Liver (tissue), 9 donors: ENCODE data around the gene SCAMP5. TPM values are rescaled to one million over a fixed set of nuclear protein-coding genes. Genes with fewer than 3 reads are reported as not detected.

ENCODE experiments used
- DNase-seq: peaks from one replicate; pipeline ENCODE4 v3.0.0-alpha.2; 2017; ENCODE audit warnings: low spot score
- H3K27ac ChIP-seq, 2 donors: one replicate each; pipeline ENCODE4 v1.7.0; 2013; ENCODE audit warnings: inconsistent platforms in 2 of 2, low read length in 2 of 2, control low read depth in 1 of 2, low read depth in 1 of 2, mild to moderate bottlenecking in 1 of 2
- H3K27me3 ChIP-seq, 4 donors: one replicate each; pipeline versions ENCODE4 v1.6.1 to v1.7.0; 2013; ENCODE audit warnings: low read length in 3 of 4, inconsistent platforms in 1 of 4, mild to moderate bottlenecking in 1 of 4, moderate library complexity in 1 of 4; ENCODE audit not compliant: control insufficient read depth in 4 of 4, insufficient read depth in 4 of 4
- H3K36me3 ChIP-seq, 4 donors: one replicate each; pipeline versions ENCODE4 v1.6.1 to v1.7.0; 2013; ENCODE audit warnings: low read length in 3 of 4, mild to moderate bottlenecking in 3 of 4, low read depth in 1 of 4, moderate library complexity in 1 of 4; ENCODE audit not compliant: control insufficient read depth in 4 of 4, insufficient read depth in 3 of 4
- H3K4me1 ChIP-seq, 4 donors: one replicate each; pipeline versions ENCODE4 v1.6.1 to v1.7.0; 2013; ENCODE audit warnings: low read length in 3 of 4, mild to moderate bottlenecking in 3 of 4, moderate library complexity in 1 of 4; ENCODE audit not compliant: control insufficient read depth in 4 of 4, insufficient read depth in 4 of 4
- H3K4me3 ChIP-seq, 3 donors: one replicate each; pipeline versions ENCODE4 v1.6.1 to v1.7.0; 2013; ENCODE audit warnings: low read length in 3 of 3, control low read depth in 1 of 3, low read depth in 1 of 3, mild to moderate bottlenecking in 1 of 3
- H3K9ac ChIP-seq, 2 donors: one replicate each; pipeline ENCODE4 v1.7.0; 2013; ENCODE audit warnings: low read length in 2 of 2, mild to moderate bottlenecking in 2 of 2, moderate library complexity in 2 of 2, control low read depth in 1 of 2, low read depth in 1 of 2
- H3K9me3 ChIP-seq, 4 donors: one replicate each; pipeline versions ENCODE4 v1.6.1 to v1.7.0; 2013; ENCODE audit warnings: low read length in 3 of 4; ENCODE audit not compliant: control insufficient read depth in 4 of 4
- FOXA1 ChIP-seq: IDR thresholded peaks from 2 replicates; pipeline ENCODE4 v1.6.1; 2016; ENCODE audit warnings: antibody characterized with exemption
- FOXA2 ChIP-seq: IDR thresholded peaks from 2 replicates; pipeline ENCODE4 v1.6.1; 2016; ENCODE audit warnings: antibody characterized with exemption
- GABPA ChIP-seq, 2 donors: IDR thresholded peaks in 1 of 2; conservative IDR thresholded peaks in 1 of 2; 2 replicates each; pipeline ENCODE4 v1.6.1; 2016; ENCODE audit warnings: antibody characterized with exemption in 2 of 2, mild to moderate bottlenecking in 1 of 2, moderate library complexity in 1 of 2
- HNF4G ChIP-seq: IDR thresholded peaks from 2 replicates; pipeline ENCODE4 v1.6.1; 2016; ENCODE audit warnings: antibody characterized with exemption
- JUND ChIP-seq, 2 donors: IDR thresholded peaks; 2 replicates each; pipeline ENCODE4 v1.6.1; 2016; ENCODE audit warnings: antibody characterized with exemption in 2 of 2
- NR2F2 ChIP-seq: IDR thresholded peaks from 2 replicates; pipeline ENCODE4 v1.6.1; 2016; ENCODE audit warnings: antibody characterized with exemption
- RAD21 ChIP-seq, 2 donors: IDR thresholded peaks; 2 replicates each; pipeline ENCODE4 v1.6.1; 2016; ENCODE audit warnings: antibody characterized with exemption in 2 of 2, mild to moderate bottlenecking in 2 of 2
- RXRA ChIP-seq, 2 donors: IDR thresholded peaks; 2 replicates each; pipeline ENCODE4 v1.6.1; 2017 to 2018; ENCODE audit warnings: antibody characterized with exemption in 2 of 2, mild to moderate bottlenecking in 1 of 2
- SP1 ChIP-seq: IDR thresholded peaks from 2 replicates; pipeline ENCODE4 v1.6.1; 2018; ENCODE audit warnings: antibody characterized with exemption, mild to moderate bottlenecking
- YY1 ChIP-seq: IDR thresholded peaks from 2 replicates; pipeline ENCODE4 v1.6.1; 2016; ENCODE audit warnings: antibody characterized with exemption, mild to moderate bottlenecking
- WGBS: extraction: QIAGEN DNeasy Blood & Tissue Kit; methylation state at CpG from one replicate; pipeline ENCODE4 v1.1.7; 2013; 5-methylcytosine and 5-hydroxymethylcytosine counted together
- polyA plus RNA-seq, 2 donors: library from polyadenylated mRNA; stranded (reverse) in 1 of 2; unstranded in 1 of 2; fragments of 200-250 nt in 1 of 2; fragments of >200 nt in 1 of 2; fragmentation: Nextera tagmentation in 1 of 2; extraction: Ambion mirVana in 1 of 2; gene quantifications; one replicate each; pipeline versions ENCODE4 v1.2.1 to v1.2.3, GENCODE V29; 2013 to 2015
- total RNA-seq, 2 donors: library from RNA; depleted of rRNA; stranded (reverse); fragments of >200 nt; gene quantifications; one replicate each; pipeline ENCODE4 v1.2.3, GENCODE V29; 2014
- TF ChIP-seq, protein P1 (sequence below): IDR thresholded peaks from 2 replicates; pipeline ENCODE4 v1.6.1; 2016; ENCODE audit warnings: antibody characterized with exemption
- TF ChIP-seq, protein P2 (sequence below): fragments of 150-350 bp; IDR thresholded peaks from 2 replicates; pipeline ENCODE4 v1.5.1; 2017; ENCODE audit warnings: improper control_type of control experiment, low read depth, low read length; ENCODE audit not compliant: missing input control
- TF ChIP-seq, protein P3 (sequence below): IDR thresholded peaks from 2 replicates; pipeline ENCODE4 v1.6.1; 2016; ENCODE audit warnings: antibody characterized with exemption, mild to moderate bottlenecking
- TF ChIP-seq, protein P4 (sequence below): IDR thresholded peaks from 2 replicates; pipeline ENCODE4 v1.6.1; 2016; ENCODE audit warnings: antibody characterized with exemption
- TF ChIP-seq, protein P5 (sequence below): IDR thresholded peaks from 2 replicates; pipeline ENCODE4 v1.6.1; 2016; ENCODE audit warnings: antibody characterized with exemption
- donor health status: healthy.
- donor health status: healthy.
- donor health status: healthy.
- donor health status: healthy.
- donor health status: healthy.

Gene SCAMP5
- total and polyA plus RNA-seq, 4 donors = 0.50 to 7.5 (median 5.7) TPM

DNA sequence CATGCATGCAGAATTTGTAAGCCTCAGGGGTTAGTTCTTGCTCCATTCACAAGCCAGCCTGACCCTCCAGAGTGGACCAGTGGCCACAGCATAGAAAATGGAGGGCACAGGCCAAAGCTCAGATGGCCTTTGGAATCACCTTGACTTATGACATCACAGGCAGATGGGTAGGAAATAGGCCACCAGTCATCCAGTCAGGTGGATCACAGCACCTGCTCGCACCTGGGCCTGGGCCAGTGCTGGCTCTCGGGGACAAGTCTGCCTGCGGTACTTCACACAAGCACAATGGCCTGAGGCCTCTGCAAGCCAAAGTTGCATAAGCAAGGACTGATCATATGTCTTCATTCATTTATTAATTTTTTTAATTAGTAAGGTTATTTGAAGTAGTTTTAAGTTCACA lies 67.3 kb downstream of the SCAMP5 start:
- Histone ChIP-seq H3K4me3 (no peak overlapping the region), H3K27me3 (no peaks in the 10 kb centered on the region), H3K9ac (no peak overlapping the region), H3K36me3 (no peaks in the 10 kb centered on the region), H3K9me3 (no peaks in the 10 kb centered on the region), H3K27ac (no peak overlapping the region), H3K4me1 (no peaks in the 10 kb centered on the region)
- 66% methylated on average over 3 of the region's 3 CpGs for WGBS
- TF ChIP-seq, protein P1, sequence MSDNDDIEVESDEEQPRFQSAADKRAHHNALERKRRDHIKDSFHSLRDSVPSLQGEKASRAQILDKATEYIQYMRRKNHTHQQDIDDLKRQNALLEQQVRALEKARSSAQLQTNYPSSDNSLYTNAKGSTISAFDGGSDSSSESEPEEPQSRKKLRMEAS = no peak
- TF ChIP-seq, protein P2, sequence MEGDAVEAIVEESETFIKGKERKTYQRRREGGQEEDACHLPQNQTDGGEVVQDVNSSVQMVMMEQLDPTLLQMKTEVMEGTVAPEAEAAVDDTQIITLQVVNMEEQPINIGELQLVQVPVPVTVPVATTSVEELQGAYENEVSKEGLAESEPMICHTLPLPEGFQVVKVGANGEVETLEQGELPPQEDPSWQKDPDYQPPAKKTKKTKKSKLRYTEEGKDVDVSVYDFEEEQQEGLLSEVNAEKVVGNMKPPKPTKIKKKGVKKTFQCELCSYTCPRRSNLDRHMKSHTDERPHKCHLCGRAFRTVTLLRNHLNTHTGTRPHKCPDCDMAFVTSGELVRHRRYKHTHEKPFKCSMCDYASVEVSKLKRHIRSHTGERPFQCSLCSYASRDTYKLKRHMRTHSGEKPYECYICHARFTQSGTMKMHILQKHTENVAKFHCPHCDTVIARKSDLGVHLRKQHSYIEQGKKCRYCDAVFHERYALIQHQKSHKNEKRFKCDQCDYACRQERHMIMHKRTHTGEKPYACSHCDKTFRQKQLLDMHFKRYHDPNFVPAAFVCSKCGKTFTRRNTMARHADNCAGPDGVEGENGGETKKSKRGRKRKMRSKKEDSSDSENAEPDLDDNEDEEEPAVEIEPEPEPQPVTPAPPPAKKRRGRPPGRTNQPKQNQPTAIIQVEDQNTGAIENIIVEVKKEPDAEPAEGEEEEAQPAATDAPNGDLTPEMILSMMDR = no peak
- TF ChIP-seq NR2F2 (no peak), RXRA (IDR thresholded peaks at IDR 0.05) (no peak), YY1 (no peak), RAD21 (IDR thresholded peaks at IDR 0.05) (no peak), SP1 (no peak), HNF4G (no peak)
- TF ChIP-seq, protein P3, sequence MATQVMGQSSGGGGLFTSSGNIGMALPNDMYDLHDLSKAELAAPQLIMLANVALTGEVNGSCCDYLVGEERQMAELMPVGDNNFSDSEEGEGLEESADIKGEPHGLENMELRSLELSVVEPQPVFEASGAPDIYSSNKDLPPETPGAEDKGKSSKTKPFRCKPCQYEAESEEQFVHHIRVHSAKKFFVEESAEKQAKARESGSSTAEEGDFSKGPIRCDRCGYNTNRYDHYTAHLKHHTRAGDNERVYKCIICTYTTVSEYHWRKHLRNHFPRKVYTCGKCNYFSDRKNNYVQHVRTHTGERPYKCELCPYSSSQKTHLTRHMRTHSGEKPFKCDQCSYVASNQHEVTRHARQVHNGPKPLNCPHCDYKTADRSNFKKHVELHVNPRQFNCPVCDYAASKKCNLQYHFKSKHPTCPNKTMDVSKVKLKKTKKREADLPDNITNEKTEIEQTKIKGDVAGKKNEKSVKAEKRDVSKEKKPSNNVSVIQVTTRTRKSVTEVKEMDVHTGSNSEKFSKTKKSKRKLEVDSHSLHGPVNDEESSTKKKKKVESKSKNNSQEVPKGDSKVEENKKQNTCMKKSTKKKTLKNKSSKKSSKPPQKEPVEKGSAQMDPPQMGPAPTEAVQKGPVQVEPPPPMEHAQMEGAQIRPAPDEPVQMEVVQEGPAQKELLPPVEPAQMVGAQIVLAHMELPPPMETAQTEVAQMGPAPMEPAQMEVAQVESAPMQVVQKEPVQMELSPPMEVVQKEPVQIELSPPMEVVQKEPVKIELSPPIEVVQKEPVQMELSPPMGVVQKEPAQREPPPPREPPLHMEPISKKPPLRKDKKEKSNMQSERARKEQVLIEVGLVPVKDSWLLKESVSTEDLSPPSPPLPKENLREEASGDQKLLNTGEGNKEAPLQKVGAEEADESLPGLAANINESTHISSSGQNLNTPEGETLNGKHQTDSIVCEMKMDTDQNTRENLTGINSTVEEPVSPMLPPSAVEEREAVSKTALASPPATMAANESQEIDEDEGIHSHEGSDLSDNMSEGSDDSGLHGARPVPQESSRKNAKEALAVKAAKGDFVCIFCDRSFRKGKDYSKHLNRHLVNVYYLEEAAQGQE = no peak
- TF ChIP-seq, protein P4, sequence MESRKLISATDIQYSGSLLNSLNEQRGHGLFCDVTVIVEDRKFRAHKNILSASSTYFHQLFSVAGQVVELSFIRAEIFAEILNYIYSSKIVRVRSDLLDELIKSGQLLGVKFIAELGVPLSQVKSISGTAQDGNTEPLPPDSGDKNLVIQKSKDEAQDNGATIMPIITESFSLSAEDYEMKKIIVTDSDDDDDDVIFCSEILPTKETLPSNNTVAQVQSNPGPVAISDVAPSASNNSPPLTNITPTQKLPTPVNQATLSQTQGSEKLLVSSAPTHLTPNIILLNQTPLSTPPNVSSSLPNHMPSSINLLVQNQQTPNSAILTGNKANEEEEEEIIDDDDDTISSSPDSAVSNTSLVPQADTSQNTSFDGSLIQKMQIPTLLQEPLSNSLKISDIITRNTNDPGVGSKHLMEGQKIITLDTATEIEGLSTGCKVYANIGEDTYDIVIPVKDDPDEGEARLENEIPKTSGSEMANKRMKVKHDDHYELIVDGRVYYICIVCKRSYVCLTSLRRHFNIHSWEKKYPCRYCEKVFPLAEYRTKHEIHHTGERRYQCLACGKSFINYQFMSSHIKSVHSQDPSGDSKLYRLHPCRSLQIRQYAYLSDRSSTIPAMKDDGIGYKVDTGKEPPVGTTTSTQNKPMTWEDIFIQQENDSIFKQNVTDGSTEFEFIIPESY = no peak
- DNase-seq = no peak

DNA sequence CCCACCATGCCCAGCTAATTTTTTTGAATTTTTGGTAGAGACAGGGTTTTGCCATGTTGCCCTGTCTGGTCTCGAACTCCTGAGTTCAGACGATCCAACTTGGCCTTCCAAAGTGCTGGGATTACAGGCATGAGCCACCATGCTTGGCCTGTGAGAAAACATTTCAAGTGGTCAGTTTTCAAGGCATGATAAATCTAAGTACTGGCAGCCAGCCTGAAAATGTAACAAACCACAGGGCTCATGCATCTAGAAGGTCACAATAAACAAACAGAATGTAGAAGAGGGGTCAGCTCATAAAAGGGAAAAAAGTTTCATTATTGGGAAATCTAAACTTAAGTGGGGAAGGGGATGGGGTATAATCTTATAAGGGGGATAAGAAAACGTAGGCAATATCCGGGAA lies 68.0 kb downstream of the SCAMP5 start:
- TF ChIP-seq, protein P2 = no peak
- TF ChIP-seq, protein P5, sequence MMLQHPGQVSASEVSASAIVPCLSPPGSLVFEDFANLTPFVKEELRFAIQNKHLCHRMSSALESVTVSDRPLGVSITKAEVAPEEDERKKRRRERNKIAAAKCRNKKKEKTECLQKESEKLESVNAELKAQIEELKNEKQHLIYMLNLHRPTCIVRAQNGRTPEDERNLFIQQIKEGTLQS = no peak
- no peak for TF ChIP-seq GABPA (IDR thresholded peaks at IDR 0.05 in 1 of 2, conservative IDR thresholded peaks at IDR 0.05 in 1 of 2)
- TF ChIP-seq FOXA2 = no peak
- no peak for TF ChIP-seq FOXA1
- TF ChIP-seq, protein P1 = no peak
- no peak for TF ChIP-seq JUND (IDR thresholded peaks at IDR 0.05)
- 77% methylated on average over 4 of the region's 4 CpGs for WGBS
- no peak overlapping the region for H3K27ac ChIP-seq

More for the DNA sequence above, 68.0 kb downstream of the SCAMP5 start:
- no peak for DNase-seq
- no peaks in the 10 kb centered on the region for H3K27me3 ChIP-seq
- no peaks in the 10 kb centered on the region for H3K9me3 ChIP-seq
- H3K4me3 ChIP-seq = no peak overlapping the region
- no peak overlapping the region for H3K9ac ChIP-seq
- H3K36me3 ChIP-seq = no peaks in the 10 kb centered on the region
- no peaks in the 10 kb centered on the region for H3K4me1 ChIP-seq
